GM18526 (cell line): ENCODE results near the gene MED13.
A peak's percentile ranks its signal among the peaks of the same experiment; 100 is the strongest.

Source experiments
- POLR2A ChIP-seq: IDR thresholded peaks from 3 replicates; pipeline ENCODE4 v1.6.1; 2011; ENCODE audit not compliant: insufficient read length; ENCODE audit errors: extremely low read depth

Gene MED13

DNA sequence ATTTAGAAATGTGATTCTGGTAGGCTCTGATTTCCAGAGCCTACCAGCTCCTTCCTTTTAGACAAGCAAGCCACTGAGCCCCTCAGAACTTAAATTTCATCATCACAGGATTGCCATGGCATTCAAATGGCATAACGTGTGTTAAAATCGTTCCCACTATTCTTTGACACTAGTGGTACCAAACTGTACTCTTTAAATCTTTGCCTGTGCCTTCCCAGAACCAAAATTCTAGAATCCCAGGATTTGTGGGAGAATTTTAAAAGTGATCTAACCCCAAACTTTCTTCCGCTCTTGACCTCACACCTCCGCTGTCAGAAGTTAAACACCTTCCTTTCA, 137.0 kb downstream of the MED13 start:
- TF ChIP-seq POLR2A: no peak

DNA sequence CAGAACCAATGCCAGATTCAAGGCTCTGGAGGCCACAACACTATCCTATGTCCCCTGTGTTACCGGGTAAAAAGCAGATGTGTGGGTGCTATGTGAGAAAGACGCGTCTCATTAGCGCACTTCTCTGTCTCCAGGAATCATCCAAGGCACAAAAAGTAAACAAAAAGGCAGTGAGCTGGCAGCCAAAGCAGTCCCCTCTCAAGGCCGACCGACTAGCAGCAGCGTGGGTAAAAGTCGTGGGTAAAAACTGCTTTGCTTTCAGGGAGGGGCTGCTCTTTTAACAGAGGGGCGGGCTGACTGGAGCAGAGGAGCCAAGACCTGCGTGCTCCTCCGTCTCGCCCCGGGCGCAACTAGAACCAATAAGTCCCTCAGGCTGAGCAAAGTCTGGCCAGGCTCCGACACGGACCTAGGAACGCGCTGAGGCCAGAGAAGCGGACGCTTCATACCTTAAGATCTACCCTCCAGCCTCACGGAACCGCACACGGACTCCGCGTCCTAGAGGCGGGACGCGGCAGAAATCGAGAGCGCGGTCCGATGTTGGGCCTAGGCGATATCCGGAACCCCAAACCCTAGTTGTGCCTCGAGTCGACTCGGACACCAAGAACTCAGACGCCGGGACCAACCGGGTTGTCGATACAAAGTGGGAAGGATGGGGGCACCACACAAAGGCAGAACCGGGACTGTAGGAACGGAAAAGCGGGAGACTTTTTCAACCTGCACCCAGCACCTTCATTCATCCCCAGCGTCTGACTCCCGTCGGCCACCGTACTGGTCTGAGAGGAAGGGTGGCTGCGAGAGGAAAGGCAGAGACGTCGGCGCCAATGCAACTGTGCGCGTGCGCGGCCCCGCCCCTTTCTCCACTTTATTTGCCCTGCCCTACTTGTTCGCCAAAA, 137.6 kb downstream of the MED13 start, which contains the start of gene INTS2:
INTS2 (minus strand) TSS at position 775 of the 893 bp plus-strand sequence. CDS start 1,338 bp downstream, outside the sequence.
- peak; percentile 92 for TF ChIP-seq POLR2A

DNA sequence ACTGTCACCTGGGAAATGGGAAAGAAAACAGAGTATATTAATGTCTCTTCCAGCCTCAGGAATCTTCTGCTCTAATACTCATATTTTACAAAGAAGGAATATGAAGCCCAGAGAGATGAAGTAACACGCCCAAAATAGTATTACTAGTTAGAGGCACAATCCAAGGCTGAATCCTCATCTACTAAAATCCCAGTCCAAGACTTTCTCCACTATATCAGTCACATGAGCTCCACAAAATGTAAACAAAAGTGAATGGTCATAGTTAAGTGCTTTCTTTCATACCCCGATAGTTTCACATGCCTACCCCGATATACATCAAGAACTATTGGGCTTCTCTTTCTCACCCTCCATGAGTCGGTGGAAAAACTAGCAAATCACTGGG, 138.3 kb downstream of the MED13 start:
- TF ChIP-seq POLR2A: no peak

DNA sequence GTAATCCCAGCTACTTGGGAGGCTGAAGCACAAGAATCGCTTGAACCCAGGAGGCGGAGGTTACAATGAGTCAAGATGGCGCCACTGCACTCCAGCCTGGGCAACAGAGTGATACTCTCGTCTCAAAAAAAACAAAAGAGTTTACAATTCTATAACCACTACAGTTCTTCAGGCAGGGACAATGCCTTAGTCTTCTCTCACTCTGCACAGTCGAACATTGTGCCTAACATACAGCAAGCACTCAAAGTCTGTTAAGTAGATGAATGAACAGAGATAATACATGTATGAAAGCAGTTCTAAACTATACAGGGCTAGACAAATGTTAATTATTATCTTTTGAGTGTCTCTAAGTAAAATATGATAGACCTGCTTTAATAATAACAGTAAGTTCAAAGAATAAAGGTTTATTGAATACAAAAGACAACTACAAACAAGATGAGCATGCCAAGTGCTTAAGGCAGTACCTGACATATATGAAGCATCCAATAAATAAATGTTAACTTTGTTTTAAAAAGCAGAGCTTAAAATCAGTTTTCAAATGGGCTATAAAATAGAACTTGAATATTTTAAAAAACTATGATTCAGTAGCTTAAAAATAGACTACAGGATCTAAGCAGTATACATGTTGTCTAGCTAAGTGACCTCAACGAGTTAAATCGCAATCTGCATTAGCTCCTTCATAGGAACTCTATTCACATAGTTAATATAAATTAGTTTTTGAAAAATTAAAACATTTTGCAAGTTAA, 156.6 kb downstream of the MED13 start:
- TF ChIP-seq POLR2A: no peak

DNA sequence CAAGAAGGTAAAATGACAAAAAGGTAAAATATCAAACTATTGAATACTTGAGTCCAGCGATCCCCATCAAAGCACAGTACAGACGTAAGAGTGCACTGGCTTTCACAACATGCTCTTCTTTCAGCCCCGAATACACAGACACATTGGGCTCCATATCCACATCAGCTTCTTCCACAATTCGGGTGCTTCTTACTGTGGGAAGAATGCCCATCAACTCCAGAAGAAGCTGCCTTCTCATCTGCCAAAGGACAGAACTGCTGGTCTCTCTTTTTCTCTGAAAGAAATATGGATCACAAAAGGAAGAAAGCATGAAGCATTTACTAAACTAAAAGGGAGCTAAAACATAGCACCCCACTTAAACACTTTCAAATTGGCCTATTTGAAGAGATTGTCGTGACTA, 157.7 kb downstream of the MED13 start:
- no peak for TF ChIP-seq POLR2A

DNA sequence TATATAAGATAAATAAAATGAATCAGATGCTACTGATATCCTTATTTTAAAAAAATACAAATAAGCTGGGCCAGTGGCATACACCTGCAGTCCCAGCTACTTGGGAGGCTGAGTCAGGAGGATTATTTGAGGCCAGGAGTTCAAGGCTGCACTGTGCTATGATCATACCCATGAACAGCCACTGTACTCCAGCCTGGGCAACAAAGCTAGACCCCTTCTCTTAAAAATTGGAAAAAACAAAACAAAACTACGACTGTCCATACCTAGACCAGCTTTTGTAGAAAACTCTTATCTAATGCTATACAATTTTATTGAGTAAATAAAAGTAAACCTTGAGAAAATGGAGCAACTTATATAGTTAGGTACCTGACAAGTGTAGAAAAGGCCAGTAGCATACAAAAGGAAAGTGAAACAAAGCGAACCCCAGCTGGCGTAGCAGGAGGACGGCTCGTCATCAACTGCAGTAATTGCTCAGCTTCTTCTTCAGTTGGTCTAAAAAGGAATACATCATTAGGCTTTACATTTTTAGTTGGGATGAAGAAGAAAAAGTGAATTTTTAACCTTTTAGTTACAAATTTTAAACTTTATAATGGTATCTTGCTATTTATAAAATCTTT, 160.9 kb downstream of the MED13 start:
- no peak for TF ChIP-seq POLR2A

DNA sequence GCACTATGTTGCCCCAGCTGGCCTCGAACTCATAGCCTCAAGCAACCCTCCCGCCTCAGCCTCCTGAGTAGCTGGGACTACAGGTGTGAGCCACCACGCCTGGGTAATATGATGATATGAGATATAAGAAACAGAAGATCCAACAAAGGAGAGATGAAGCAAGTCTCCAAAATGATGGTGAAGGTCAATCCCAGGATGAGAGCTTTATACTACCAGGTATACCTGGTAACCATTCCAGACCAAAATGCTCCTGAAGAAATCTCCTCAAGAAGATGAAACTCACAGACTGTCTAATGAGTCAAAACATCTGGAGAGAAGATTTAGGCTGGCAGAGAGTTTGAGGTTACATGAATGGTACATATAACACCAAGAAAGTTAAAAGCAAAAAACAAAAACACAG, 161.8 kb downstream of the MED13 start:
- TF ChIP-seq POLR2A: no peak

DNA sequence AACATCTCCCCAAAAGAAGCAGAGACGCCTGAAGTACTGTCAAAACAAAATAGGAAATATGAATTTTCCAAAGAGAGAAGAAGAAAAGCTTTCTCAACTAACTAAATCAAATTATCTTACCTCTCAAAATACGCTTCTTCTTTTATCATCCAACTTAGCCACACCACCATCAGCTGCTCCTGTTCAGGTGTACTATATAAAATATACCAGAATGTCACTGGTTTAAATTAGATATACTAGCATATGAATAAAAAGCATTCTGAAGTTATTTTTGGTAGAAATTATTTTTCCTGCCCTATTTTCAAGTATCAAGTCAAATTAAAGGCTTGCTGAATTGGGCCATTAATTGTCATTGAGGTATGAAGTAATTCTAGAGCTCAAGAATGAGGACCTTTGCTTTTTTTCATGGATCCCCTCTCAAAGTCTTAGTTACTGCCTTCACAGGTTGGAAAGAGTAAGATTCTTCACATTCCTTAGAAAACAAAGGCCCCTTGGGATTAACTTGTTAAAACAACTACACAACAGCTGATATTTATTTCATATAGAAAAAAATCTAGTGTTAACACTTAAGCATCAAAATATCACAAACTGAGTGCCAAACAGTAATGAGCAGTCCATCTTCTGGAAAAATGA, 167.4 kb downstream of the MED13 start:
- TF ChIP-seq POLR2A: no peak

DNA sequence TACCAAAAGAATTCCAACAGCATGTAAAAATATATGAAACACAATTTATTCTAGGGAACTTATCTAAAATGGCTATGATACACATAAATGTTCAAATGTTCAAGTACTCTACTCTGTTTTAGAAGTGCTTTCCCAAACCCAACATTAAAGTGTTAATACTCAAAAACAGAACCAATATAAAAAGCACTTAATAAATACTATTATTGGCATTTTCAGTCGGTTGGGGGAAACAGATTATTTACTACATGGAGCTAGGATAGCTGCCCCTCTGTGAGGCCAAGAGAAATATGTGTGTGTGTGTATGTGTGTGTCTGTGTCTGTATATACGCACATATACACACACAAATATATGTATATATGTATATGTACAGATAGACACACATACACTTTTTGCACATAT, 169.7 kb downstream of the MED13 start:
- TF ChIP-seq POLR2A: no peak
